ENCODE results near the gene TPPP2.

- TF ChIP-seq, protein P1, sequence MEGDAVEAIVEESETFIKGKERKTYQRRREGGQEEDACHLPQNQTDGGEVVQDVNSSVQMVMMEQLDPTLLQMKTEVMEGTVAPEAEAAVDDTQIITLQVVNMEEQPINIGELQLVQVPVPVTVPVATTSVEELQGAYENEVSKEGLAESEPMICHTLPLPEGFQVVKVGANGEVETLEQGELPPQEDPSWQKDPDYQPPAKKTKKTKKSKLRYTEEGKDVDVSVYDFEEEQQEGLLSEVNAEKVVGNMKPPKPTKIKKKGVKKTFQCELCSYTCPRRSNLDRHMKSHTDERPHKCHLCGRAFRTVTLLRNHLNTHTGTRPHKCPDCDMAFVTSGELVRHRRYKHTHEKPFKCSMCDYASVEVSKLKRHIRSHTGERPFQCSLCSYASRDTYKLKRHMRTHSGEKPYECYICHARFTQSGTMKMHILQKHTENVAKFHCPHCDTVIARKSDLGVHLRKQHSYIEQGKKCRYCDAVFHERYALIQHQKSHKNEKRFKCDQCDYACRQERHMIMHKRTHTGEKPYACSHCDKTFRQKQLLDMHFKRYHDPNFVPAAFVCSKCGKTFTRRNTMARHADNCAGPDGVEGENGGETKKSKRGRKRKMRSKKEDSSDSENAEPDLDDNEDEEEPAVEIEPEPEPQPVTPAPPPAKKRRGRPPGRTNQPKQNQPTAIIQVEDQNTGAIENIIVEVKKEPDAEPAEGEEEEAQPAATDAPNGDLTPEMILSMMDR (conservative IDR thresholded peaks at IDR 0.05; ENCODE audit: low read length): no peak
- TF ChIP-seq EZH2phosphoT487 (IDR thresholded peaks at IDR 0.05; ENCODE audit: borderline replicate concordance): no peak
These were observed 19.3 kb downstream of the TPPP2 start for GRCh38 chr14:21049271-21049673.
